H9 (cell line): Measurements from ENCODE around the gene PMEL. TPM values are rescaled to one million over a fixed set of nuclear protein-coding genes. Genes with fewer than 3 reads are reported as not detected.

ENCODE experiments used
- DNase-seq: peaks from one replicate; pipeline ENCODE4 v3.0.0-alpha.2; 2017
- H2AFZ ChIP-seq: one replicate; pipeline ENCODE4 v1.6.1; 2013; ENCODE audit warnings: mild to moderate bottlenecking, low read length, control low read depth, moderate library complexity
- H2AK5ac ChIP-seq: 2 replicates; pipeline ENCODE4 v1.6.1; 2013; ENCODE audit warnings: low read length, control low read depth, mixed read lengths; ENCODE audit not compliant: insufficient read length
- H2BK120ac ChIP-seq: one replicate; pipeline ENCODE4 v1.6.1; 2013; ENCODE audit warnings: low read depth, mild to moderate bottlenecking, low read length, control low read depth, inconsistent platforms; ENCODE audit not compliant: poor library complexity, severe bottlenecking
- H2BK12ac ChIP-seq: 2 replicates; pipeline ENCODE4 v1.6.1; 2013; ENCODE audit warnings: low read length, control low read depth, mixed read lengths, low read depth; ENCODE audit not compliant: insufficient read length
- H2BK15ac ChIP-seq: 2 replicates; pipeline ENCODE4 v1.6.1; 2013; ENCODE audit warnings: low read depth, low read length, control low read depth
- H2BK20ac ChIP-seq: one replicate; pipeline ENCODE4 v1.6.1; 2013; ENCODE audit warnings: low read depth, mild to moderate bottlenecking, low read length, control low read depth, inconsistent platforms; ENCODE audit not compliant: poor library complexity, severe bottlenecking
- H2BK5ac ChIP-seq: 2 replicates; pipeline ENCODE4 v1.6.1; 2013; ENCODE audit warnings: low read length, control low read depth, mixed read lengths; ENCODE audit not compliant: insufficient read length
- H3K14ac ChIP-seq: 2 replicates; pipeline ENCODE4 v1.6.1; 2013; ENCODE audit warnings: low read length, control low read depth; ENCODE audit not compliant: insufficient read depth
- H3K18ac ChIP-seq: 2 replicates; pipeline ENCODE4 v1.6.1; 2013; ENCODE audit warnings: low read depth, mild to moderate bottlenecking, mixed read lengths, low read length, control low read depth; ENCODE audit not compliant: insufficient read length
- H3K23ac ChIP-seq: 2 replicates; pipeline ENCODE4 v1.6.1; 2013; ENCODE audit warnings: low read length, control low read depth, mixed read lengths, low read depth; ENCODE audit not compliant: insufficient read length
- H3K23me2 ChIP-seq: 2 replicates; pipeline ENCODE4 v1.6.1; 2013; ENCODE audit warnings: low read depth, mild to moderate bottlenecking, mixed read lengths, low read length, control low read depth; ENCODE audit not compliant: insufficient read length, poor library complexity, severe bottlenecking
- H3K27ac ChIP-seq: 2 replicates; pipeline ENCODE4 v1.5.1; 2013; ENCODE audit warnings: low read length, control low read depth, mixed read lengths, low read depth; ENCODE audit not compliant: insufficient read length
- H3K27me3 ChIP-seq: 2 replicates; pipeline ENCODE4 v1.6.1; 2013; ENCODE audit warnings: low read length, control low read depth, inconsistent platforms; ENCODE audit not compliant: insufficient read depth
- H3K4ac ChIP-seq: 2 replicates; pipeline ENCODE4 v1.6.1; 2013; ENCODE audit warnings: low read depth, mild to moderate bottlenecking, control low read depth, inconsistent platforms, low read length, moderate library complexity
- H3K4me1 ChIP-seq: 2 replicates; pipeline ENCODE4 v1.6.1; 2013; ENCODE audit warnings: low read length, control low read depth, inconsistent platforms; ENCODE audit not compliant: insufficient read depth
- H3K4me2 ChIP-seq: 2 replicates; pipeline ENCODE4 v1.6.1; 2013; ENCODE audit warnings: low read length, control low read depth, mixed read lengths; ENCODE audit not compliant: insufficient read length, insufficient read depth
- H3K56ac ChIP-seq: 2 replicates; pipeline ENCODE4 v1.6.1; 2013; ENCODE audit warnings: low read depth, mild to moderate bottlenecking, mixed read lengths, low read length, control low read depth; ENCODE audit not compliant: insufficient read length
- H3K79me1 ChIP-seq: 2 replicates; pipeline ENCODE4 v1.6.1; 2013; ENCODE audit warnings: low read depth, mild to moderate bottlenecking, moderate library complexity, low read length, control low read depth, inconsistent platforms; ENCODE audit not compliant: insufficient read depth, poor library complexity, severe bottlenecking
- H3K79me2 ChIP-seq: 2 replicates; pipeline ENCODE4 v1.6.1; 2013; ENCODE audit warnings: low read length, control low read depth, inconsistent platforms; ENCODE audit not compliant: insufficient read depth
- H3K9ac ChIP-seq: 2 replicates; pipeline ENCODE4 v1.6.1; 2013; ENCODE audit warnings: low read length, control low read depth, mixed read lengths; ENCODE audit not compliant: insufficient read length; ENCODE audit errors: extremely low read depth
- H3K9me3 ChIP-seq: one replicate; pipeline ENCODE4 v1.6.1; 2013; ENCODE audit warnings: low read depth, low read length, inconsistent platforms; ENCODE audit not compliant: control insufficient read depth
- H3T11ph ChIP-seq: one replicate; pipeline ENCODE4 v1.6.1; 2013; ENCODE audit warnings: mild to moderate bottlenecking, low read length, control low read depth, inconsistent platforms
- H4K20me1 ChIP-seq: one replicate; pipeline ENCODE4 v1.6.1; 2013; ENCODE audit not compliant: control insufficient read depth, insufficient read length, insufficient read depth
- H4K5ac ChIP-seq: 2 replicates; pipeline ENCODE4 v1.6.1; 2013; ENCODE audit warnings: low read depth, mild to moderate bottlenecking, mixed read lengths, low read length, control low read depth; ENCODE audit not compliant: insufficient read length
- H4K8ac ChIP-seq: replicated peaks from 2 replicates; pipeline ENCODE4 v1.6.1; 2013; ENCODE audit warnings: low read length, control low read depth, mixed read lengths, low read depth; ENCODE audit not compliant: insufficient read length
- H4K91ac ChIP-seq: 2 replicates; pipeline ENCODE4 v1.6.1; 2013; ENCODE audit warnings: low read depth, mild to moderate bottlenecking, moderate library complexity, mixed read lengths, low read length, control low read depth; ENCODE audit not compliant: insufficient read length
- H3K27ac Mint-ChIP-seq, 3 experiments: 2 replicates in 2 of 3; 3 replicates in 1 of 3; pipeline ENCODE4 v1.8.0; 2020 to 2021; ENCODE audit warnings: mixed read lengths in 3 of 3, mild to moderate bottlenecking in 1 of 3, moderate library complexity in 1 of 3
- H3K27me3 Mint-ChIP-seq: 2 replicates; pipeline ENCODE4 v1.8.0; 2021; ENCODE audit warnings: low read depth, mild to moderate bottlenecking, moderate library complexity, mixed read lengths
- H3K36me3 Mint-ChIP-seq, 3 experiments: 2 replicates in 2 of 3; 3 replicates in 1 of 3; pipeline ENCODE4 v1.8.0; 2020 to 2021; ENCODE audit warnings: low read depth in 3 of 3, mixed read lengths in 3 of 3; ENCODE audit not compliant: insufficient read depth in 1 of 3
- H3K4me1 Mint-ChIP-seq, 2 experiments: 2 replicates each; pipeline ENCODE4 v1.8.0; 2020; ENCODE audit warnings: mixed read lengths in 2 of 2
- H3K4me3 Mint-ChIP-seq, 2 experiments: 2 replicates in 1 of 2; 3 replicates in 1 of 2; pipeline ENCODE4 v1.8.0; 2020 to 2021; ENCODE audit warnings: mild to moderate bottlenecking in 2 of 2, mixed read lengths in 2 of 2, moderate library complexity in 1 of 2
- H3K9me3 Mint-ChIP-seq, 2 experiments: 2 replicates in 1 of 2; 3 replicates in 1 of 2; pipeline ENCODE4 v1.8.0; 2020; ENCODE audit warnings: mild to moderate bottlenecking in 2 of 2, mixed read lengths in 2 of 2, moderate library complexity in 1 of 2
- CTCF ChIP-seq: fragments of 200-600 bp; sonication (generic); conservative IDR thresholded peaks from 3 replicates; pipeline ENCODE4 v1.8.0; 2021; ENCODE audit warnings: antibody characterized with exemption, mild to moderate bottlenecking
- WGBS: extraction: QIAGEN DNeasy Blood & Tissue Kit; methylation state at CpG from one replicate; pipeline ENCODE4 v1.1.7; 2013; ENCODE audit warnings: missing lambda C conversion rate, low lambda C conversion rate, mixed read lengths; ENCODE audit not compliant: insufficient read length; ENCODE audit errors: extremely low coverage; 5-methylcytosine and 5-hydroxymethylcytosine counted together
- total RNA-seq: library from RNA; stranded (reverse); gene quantifications from 2 replicates; pipeline ENCODE4 v1.2.1, GENCODE V29; 2021

PMEL gene
- total RNA-seq, 1 experiment from 2014 or later: 72.6 TPM

GRCh38 chr12:55931317-55931779 lies 34.5 kb downstream of the PMEL start:
- no peak overlapping the region for H3K18ac ChIP-seq
- H3K56ac ChIP-seq: no peak overlapping the region
- peaks cover 4% of the 10 kb centered on the region; the same call in 1 of the 2 replicates for H3K27me3 ChIP-seq
- H2BK120ac ChIP-seq: no peak overlapping the region
- peak overlapping the region; percentile 82 for H3K4me3 Mint-ChIP-seq
- H2AK5ac ChIP-seq: no peak overlapping the region
- H2BK5ac ChIP-seq: no peak overlapping the region
- no peaks in the 10 kb centered on the region; a peak in 1 of 5 replicates for H3K9me3 Mint-ChIP-seq
- no peak overlapping the region for H2BK15ac ChIP-seq
- no peaks in the 10 kb centered on the region for H3K36me3 Mint-ChIP-seq
- H4K5ac ChIP-seq: no peak overlapping the region
- no peak overlapping the region for H3K4ac ChIP-seq
- peaks cover under 1% of the 10 kb centered on the region; the same call in 1 of the 2 replicates for H3K79me2 ChIP-seq
- no peak overlapping the region for H4K8ac ChIP-seq
- peaks cover 32% of the 10 kb centered on the region for H3K27me3 Mint-ChIP-seq
- no peak overlapping the region for H2AFZ ChIP-seq
- H3K79me1 ChIP-seq: no peaks in the 10 kb centered on the region
- peaks cover 30 to 32% of the 10 kb centered on the region in 2 experiments for H3K4me1 Mint-ChIP-seq
- H3K27ac Mint-ChIP-seq: peak overlapping the region in 2 of 3 experiments; percentile 6 to 85; a peak in 4 of 7 replicates
- no peaks in the 10 kb centered on the region for H4K20me1 ChIP-seq
- no peak for TF ChIP-seq CTCF
- H3K27ac ChIP-seq: no peak overlapping the region
- no peak overlapping the region for H2BK20ac ChIP-seq
- no peak overlapping the region for H3K14ac ChIP-seq
- H4K91ac ChIP-seq: no peak overlapping the region
- H3K23ac ChIP-seq: no peak overlapping the region
- H3K23me2 ChIP-seq: peaks cover 18% of the 10 kb centered on the region
- H3K4me1 ChIP-seq: peaks cover 6% of the 10 kb centered on the region; the same call in 1 of the 2 replicates
- peak overlapping the region; percentile 88 for H3K4me2 ChIP-seq
- WGBS: no CpG with 5 or more reads among the region's 10 CpGs
- no peak for DNase-seq
- no peaks in the 10 kb centered on the region for H3K9me3 ChIP-seq
- H2BK12ac ChIP-seq: no peak overlapping the region
- H3K9ac ChIP-seq: peak overlapping the region; percentile 9
- no peak overlapping the region for H3T11ph ChIP-seq
